ENCODE results near the gene CDK17.

CDK17 gene

GRCh38 chr12:96327346-96327745 is 72.9 kb downstream of the CDK17 start:
- Histone ChIP-seq H3F3A (ENCODE audit: low read depth) (no peaks in the 10 kb centered on the region), H4K20me1 (ENCODE audit: insufficient read depth, low read length, poor library complexity, severe bottlenecking) (no peaks in the 10 kb centered on the region), H3K79me2 (ENCODE audit: insufficient read depth, low read length) (peaks cover 71% of the 10 kb centered on the region), H3K4me1 (ENCODE audit: insufficient read depth, low read length, poor library complexity, severe bottlenecking) (peaks cover 44% of the 10 kb centered on the region), H3K36me3 (ENCODE audit: insufficient read depth, low read length) (peaks cover 33% of the 10 kb centered on the region), H3K9me2 (replicated peaks; ENCODE audit: low read depth, low read length) (no peaks in the 10 kb centered on the region), H3K9me3 (ENCODE audit: insufficient read depth, low read depth, low read length) (no peaks in the 10 kb centered on the region), H2AFZ (ENCODE audit: low read length) (no peak overlapping the region), H3K4me2 (ENCODE audit: low read depth, low read length, poor library complexity, severe bottlenecking) (no peak overlapping the region), H3K9ac (ENCODE audit: low read depth, low read length, poor library complexity, severe bottlenecking) (no peak overlapping the region), H3K27me3 (ENCODE audit: insufficient read depth, low read length, poor library complexity, severe bottlenecking) (no peaks in the 10 kb centered on the region), H3K4me3 (ENCODE audit: low read length, poor library complexity, severe bottlenecking) (no peak overlapping the region)
- TF ChIP-seq EZH2phosphoT487 (IDR thresholded peaks at IDR 0.05; ENCODE audit: borderline replicate concordance) (no peak), CTCF (conservative IDR thresholded peaks at IDR 0.05; ENCODE audit: low read length) (no peak)

GRCh38 chr12:96326628-96327227 is 73.5 kb downstream of the CDK17 start:
- Histone ChIP-seq H3K79me2 (ENCODE audit: insufficient read depth, low read length) (peaks cover 70% of the 10 kb centered on the region), H3K36me3 (ENCODE audit: insufficient read depth, low read length) (peaks cover 32% of the 10 kb centered on the region), H3K27me3 (ENCODE audit: insufficient read depth, low read length, poor library complexity, severe bottlenecking) (no peaks in the 10 kb centered on the region), H3K4me3 (ENCODE audit: low read length, poor library complexity, severe bottlenecking) (no peak overlapping the region), H4K20me1 (ENCODE audit: insufficient read depth, low read length, poor library complexity, severe bottlenecking) (no peaks in the 10 kb centered on the region), H3K9me3 (ENCODE audit: insufficient read depth, low read depth, low read length) (no peaks in the 10 kb centered on the region), H2AFZ (ENCODE audit: low read length) (no peak overlapping the region), H3K4me2 (ENCODE audit: low read depth, low read length, poor library complexity, severe bottlenecking) (no peak overlapping the region), H3K9ac (ENCODE audit: low read depth, low read length, poor library complexity, severe bottlenecking) (no peak overlapping the region), H3F3A (ENCODE audit: low read depth) (no peaks in the 10 kb centered on the region), H3K4me1 (ENCODE audit: insufficient read depth, low read length, poor library complexity, severe bottlenecking) (peaks cover 44% of the 10 kb centered on the region), H3K9me2 (replicated peaks; ENCODE audit: low read depth, low read length) (no peaks in the 10 kb centered on the region)
- TF ChIP-seq CTCF (conservative IDR thresholded peaks at IDR 0.05; ENCODE audit: low read length): no peak
- TF ChIP-seq EZH2phosphoT487 (IDR thresholded peaks at IDR 0.05; ENCODE audit: borderline replicate concordance): no peak

DNA sequence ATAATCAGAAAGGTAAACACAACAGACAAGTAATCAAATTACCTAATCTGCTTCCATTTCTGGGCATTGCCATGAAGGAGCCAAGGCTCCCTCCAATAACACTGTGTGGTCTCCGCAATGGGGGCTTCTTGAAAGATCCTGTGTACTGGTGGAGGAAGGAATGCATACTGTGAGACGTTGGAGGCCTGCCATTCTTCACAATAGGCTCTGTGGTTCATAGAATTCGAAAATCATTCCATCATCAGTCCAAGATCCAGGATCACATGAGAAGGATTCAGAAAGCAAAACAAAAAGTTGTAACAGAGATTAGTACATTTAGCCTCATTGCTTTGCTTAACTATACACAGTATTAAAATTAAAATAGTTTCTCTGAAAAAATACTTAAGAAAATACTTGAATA is 76.3 kb downstream of the CDK17 start:
- H3F3A ChIP-seq (ENCODE audit: low read depth): no peaks in the 10 kb centered on the region
- no peak overlapping the region for H3K4me2 ChIP-seq (ENCODE audit: low read depth, low read length, poor library complexity, severe bottlenecking)
- H4K20me1 ChIP-seq (ENCODE audit: insufficient read depth, low read length, poor library complexity, severe bottlenecking): no peaks in the 10 kb centered on the region
- no peaks in the 10 kb centered on the region for H3K27me3 ChIP-seq (ENCODE audit: insufficient read depth, low read length, poor library complexity, severe bottlenecking)
- peaks cover 26% of the 10 kb centered on the region for H3K4me1 ChIP-seq (ENCODE audit: insufficient read depth, low read length, poor library complexity, severe bottlenecking)
- no peak overlapping the region for H3K4me3 ChIP-seq (ENCODE audit: low read length, poor library complexity, severe bottlenecking)
- peaks cover 29% of the 10 kb centered on the region for H3K36me3 ChIP-seq (ENCODE audit: insufficient read depth, low read length)
- H3K79me2 ChIP-seq (ENCODE audit: insufficient read depth, low read length): peaks cover 45% of the 10 kb centered on the region
- no peak overlapping the region for H3K9ac ChIP-seq (ENCODE audit: low read depth, low read length, poor library complexity, severe bottlenecking)
- TF ChIP-seq EZH2phosphoT487 (IDR thresholded peaks at IDR 0.05; ENCODE audit: borderline replicate concordance): no peak
- no peaks in the 10 kb centered on the region for H3K9me3 ChIP-seq (ENCODE audit: insufficient read depth, low read depth, low read length)
- H2AFZ ChIP-seq (ENCODE audit: low read length): no peak overlapping the region
- no peaks in the 10 kb centered on the region for H3K9me2 ChIP-seq (replicated peaks; ENCODE audit: low read depth, low read length)

DNA sequence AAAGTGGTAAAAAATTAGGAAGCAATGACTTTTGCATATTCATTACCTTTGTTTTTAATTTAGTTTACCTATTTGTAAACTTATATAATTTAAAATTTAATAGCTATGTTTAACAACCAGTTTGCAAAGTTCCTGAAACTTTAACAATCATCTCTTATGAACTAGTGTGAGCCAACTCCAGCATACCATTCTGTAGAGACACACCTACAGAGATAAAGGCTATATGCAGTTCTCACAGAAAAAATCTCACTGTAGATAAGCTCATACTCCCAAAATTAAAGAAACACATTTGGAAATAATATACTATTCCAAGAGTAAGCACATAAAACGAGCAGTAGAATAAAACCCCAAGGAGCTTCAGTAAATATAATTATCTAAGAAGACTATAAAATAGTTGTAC is 77.5 kb downstream of the CDK17 start:
- Histone ChIP-seq H2AFZ (ENCODE audit: low read length) (no peak overlapping the region), H3K4me3 (ENCODE audit: low read length, poor library complexity, severe bottlenecking) (no peak overlapping the region), H3K4me2 (ENCODE audit: low read depth, low read length, poor library complexity, severe bottlenecking) (no peak overlapping the region), H3K9ac (ENCODE audit: low read depth, low read length, poor library complexity, severe bottlenecking) (no peak overlapping the region), H4K20me1 (ENCODE audit: insufficient read depth, low read length, poor library complexity, severe bottlenecking) (no peaks in the 10 kb centered on the region), H3K36me3 (ENCODE audit: insufficient read depth, low read length) (peaks cover 29% of the 10 kb centered on the region), H3K9me2 (replicated peaks; ENCODE audit: low read depth, low read length) (no peaks in the 10 kb centered on the region), H3K4me1 (ENCODE audit: insufficient read depth, low read length, poor library complexity, severe bottlenecking) (peaks cover 16% of the 10 kb centered on the region), H3K79me2 (ENCODE audit: insufficient read depth, low read length) (peaks cover 36% of the 10 kb centered on the region), H3F3A (ENCODE audit: low read depth) (no peaks in the 10 kb centered on the region), H3K9me3 (ENCODE audit: insufficient read depth, low read depth, low read length) (no peaks in the 10 kb centered on the region), H3K27me3 (ENCODE audit: insufficient read depth, low read length, poor library complexity, severe bottlenecking) (no peaks in the 10 kb centered on the region)
- TF ChIP-seq CTCF (conservative IDR thresholded peaks at IDR 0.05; ENCODE audit: low read length): no peak
- no peak for TF ChIP-seq EZH2phosphoT487 (IDR thresholded peaks at IDR 0.05; ENCODE audit: borderline replicate concordance)
